GM19395 (cell line): ENCODE data around the gene TMEM201.
"Not testable (repeated sequence)": the region's sequence is repeated elsewhere in the genome, so short reads cannot be mapped to it uniquely, and the experiment has no call there.

Experiments used
- ATAC-seq: cut with Tn5 transposase; IDR thresholded peaks from one replicate; pipeline ENCODE4 v1.9.1; 2021; ENCODE audit warnings: mild to moderate bottlenecking, moderate library complexity; ENCODE audit not compliant: unreplicated experiment

Gene TMEM201

DNA sequence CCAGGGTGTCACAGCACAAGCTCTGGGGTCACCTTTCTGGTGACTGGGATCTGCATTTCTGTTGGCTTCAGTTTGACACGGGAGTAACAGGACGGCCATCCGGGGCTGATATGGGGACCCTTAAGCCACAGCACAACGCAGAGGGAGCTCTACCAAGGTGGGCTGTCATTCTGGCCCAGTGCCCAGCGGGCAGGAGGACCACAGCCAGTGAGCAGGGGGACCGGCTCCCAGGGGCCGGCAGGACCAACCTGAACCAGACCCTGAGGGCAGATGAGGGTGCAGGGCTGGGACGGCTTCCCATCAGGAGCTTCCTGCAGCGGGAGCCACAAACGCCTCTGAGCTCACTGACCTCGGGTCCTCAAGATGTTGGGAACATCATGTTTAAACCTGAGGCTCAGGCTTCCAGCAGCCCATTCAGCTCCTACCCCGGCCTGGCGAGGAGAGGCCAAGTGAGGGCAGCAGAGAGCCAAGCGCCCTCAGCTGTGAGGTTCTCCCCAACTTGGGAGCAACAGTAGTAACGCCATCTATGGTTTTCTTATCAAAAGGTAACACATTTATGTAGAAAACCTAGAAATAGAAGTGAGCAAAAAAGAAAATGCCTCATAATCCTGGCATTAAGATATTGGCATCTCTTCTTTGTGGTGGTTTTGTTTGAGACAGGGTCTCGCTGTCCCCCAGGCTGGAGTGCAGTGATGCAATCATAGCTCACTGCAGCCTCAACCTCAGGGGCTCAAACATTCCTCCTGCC, 26.8 kb downstream of the TMEM201 start:
- ATAC-seq, result no peak

DNA sequence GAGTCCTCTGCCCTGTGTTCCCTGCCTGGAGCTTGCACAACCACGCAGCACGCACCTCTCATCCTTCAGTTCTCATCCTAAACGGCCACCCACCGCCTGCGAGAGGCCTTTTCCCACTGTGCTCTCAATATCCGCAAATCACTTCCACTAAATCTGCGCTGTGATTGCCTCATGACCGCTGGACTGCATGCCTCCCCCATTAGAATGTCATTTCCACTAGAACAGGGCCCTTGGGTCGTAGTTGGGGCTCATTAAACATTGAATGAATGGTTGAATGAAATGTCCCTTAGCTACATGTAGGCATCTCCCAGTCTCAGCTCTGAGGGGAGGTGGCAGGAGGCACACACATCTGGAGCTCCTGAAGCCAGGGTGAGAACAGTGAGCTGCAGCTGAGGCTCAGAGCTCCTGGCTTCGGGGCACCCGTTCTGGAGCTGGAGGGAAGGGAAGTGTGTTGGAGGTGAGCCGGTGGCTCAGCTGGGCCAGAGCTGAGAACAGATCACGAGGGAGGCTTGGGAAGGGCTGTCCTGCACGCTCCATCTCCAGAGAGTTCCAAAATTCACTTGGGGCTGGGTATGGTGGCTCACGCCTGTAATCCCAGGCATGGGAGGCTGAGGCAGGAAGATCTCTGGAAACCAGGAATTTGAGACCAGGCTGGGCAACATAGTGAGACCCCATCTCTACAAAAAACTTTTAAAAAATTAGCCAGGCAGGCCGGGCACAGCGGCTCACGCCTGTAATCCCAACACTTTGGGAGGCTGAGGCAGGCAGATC, 30.4 kb downstream of the TMEM201 start:
- no peak for ATAC-seq

DNA sequence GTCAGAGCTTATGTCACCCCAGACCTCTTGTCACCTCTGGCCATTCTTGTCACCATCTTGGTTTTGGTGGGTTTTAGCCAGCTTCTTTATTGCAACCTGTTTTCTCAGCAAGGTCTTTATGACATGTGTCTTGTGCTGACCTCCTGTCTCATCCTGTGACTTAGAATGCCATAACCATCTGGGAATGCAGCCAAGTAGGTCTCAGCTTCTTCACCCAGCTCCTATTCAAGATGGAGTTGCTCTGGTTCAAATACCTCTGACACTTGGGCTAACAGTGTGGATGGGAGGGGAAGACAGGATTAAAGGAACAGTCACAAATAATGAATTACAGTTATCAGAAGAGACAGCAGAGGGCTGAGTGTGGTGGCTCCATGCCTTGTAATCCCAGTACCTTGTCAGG, 32.3 kb downstream of the TMEM201 start:
- no peak for ATAC-seq

DNA sequence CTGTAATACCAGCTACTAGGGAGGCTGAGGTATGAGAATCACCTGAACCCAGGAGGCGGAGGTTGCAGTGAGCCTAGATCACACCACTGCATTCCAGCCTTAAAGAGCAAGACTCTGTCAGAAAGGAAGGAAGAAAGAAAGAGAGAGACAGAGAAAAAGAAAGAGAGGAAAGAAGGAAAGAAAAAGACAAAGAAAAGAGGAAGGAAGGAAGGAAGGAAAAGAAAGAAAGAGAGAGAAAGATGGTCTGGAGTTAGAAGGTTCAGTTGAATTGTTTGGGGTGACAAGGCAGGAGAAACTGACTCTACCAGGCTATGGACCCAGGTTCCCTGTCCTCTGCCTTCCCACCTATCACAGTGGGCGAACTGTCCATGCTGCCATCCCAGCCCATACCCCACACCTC, 35.4 kb downstream of the TMEM201 start:
- ATAC-seq, result no peak

DNA sequence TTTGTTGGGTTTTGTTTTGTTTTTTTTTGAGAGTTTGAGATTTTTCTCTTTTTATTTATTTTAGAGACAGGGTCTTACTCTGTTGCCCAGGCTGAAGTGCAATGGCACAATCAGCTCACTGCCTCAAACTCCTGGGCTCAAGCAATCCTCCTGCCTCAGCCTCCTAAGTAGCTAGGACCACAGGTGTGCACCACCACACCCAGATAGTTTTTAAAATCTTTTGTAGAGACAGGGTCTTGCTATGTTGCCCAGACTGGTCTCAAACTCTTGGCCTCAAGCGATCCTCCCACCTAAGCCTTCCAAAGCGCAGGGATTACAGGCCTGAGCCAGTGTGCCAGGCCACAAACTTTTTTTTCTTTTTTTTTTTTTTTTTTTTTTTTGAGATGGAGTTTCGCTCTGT, 36.3 kb downstream of the TMEM201 start:
- not testable (repeated sequence) for ATAC-seq

DNA sequence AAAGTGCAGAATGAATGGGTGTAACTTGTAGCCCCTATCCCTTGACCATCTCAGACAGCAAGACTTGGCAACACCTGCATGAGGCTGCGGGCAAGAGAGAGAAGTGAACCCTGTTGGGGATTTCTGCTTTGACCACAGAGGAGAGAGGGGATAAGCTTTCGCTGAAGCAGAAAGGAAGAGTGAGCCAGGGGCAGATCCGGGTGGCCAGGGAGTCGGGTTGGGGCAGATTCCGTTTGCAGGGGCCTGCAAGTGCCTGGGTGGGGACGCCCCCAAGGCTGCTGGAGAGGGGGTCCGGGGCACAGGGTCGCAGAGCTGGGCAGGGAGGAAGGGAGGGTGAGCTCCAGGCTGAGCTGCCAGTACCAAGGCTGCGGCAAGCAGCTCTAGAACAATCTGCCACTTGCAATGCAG, 37.5 kb downstream of the TMEM201 start:
- peak; percentile 50 for ATAC-seq

DNA sequence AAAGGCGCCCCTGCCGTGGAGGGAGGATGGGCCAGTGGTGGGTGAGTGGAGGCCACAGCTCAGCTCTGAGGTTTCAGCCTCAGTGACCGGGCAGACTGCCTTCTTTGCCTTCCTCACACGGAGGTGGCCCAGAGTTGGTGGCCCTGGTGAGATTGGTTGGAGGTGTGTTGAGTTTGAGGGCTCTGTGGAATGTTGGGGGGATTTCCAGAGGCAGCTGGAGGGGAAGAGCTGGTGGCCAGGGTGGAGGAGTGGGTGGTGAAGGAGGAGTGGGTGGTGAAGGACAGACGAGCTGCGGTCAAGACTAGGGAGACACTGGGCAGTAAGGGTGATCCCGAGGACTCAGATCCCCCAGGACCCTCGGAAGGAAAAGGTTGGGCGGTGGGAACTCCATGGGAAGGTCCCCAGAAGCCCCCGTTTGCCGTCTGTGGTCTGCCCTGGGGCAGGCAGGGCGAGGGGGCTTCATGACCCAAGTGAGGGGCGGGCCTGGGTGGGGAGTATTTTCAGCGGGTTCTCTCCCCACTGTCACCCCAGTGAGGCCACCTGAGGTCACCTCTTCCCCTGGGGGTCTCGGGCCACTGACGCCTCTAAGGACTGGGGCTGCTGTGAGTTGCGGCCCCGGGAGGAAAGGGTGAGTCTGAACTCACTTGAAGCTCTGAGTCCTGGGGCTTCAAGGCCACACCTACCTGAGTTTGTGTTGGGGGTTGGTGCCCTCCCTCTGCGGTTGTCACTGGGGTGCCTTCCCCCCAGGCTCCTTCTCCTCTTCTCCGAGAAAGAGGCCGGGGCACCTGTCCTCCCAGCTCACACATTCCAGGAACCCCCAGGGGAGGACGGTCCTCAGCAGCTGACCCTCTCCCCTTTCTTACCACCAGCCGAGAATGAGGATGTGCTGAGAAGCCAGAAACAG, 40.1 kb downstream of the TMEM201 start:
- no peak for ATAC-seq

DNA sequence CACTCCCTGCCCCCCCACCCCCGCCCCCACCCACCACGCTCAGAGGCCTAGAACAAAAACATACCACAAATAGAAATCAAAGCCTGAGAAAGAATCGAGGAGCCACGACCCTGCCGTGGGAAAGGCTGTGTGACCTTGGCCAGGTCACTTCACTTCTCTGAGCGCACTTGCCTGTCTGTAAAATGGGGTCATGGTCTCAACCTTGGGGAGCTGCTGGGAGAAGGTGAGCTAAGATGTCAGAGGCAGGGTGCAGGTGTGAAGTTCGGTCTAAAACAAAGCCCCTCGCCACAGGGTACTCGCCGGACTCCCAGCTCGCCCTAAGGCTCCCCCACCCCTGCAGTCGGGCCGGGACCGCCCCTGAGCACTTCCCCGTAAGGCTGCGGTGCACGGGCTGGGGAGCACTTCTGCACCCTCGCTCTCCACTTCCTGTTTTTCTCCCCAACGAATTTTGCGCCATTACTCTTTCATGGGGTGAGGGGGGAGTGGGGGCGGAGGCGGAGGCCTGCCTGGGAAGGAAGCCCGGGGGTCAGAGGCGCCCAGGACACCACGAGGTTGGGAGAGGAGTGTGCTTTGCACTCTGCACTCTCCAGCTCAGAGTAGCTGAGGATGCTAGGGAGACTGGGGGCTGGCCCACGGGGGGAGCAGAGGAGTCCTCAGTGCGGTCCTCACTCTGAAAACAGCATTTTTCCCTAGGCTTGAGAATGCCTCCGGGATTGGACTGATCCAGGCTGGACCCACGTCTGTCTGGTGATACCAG, 40.9 kb downstream of the TMEM201 start:
- ATAC-seq, result no peak

DNA sequence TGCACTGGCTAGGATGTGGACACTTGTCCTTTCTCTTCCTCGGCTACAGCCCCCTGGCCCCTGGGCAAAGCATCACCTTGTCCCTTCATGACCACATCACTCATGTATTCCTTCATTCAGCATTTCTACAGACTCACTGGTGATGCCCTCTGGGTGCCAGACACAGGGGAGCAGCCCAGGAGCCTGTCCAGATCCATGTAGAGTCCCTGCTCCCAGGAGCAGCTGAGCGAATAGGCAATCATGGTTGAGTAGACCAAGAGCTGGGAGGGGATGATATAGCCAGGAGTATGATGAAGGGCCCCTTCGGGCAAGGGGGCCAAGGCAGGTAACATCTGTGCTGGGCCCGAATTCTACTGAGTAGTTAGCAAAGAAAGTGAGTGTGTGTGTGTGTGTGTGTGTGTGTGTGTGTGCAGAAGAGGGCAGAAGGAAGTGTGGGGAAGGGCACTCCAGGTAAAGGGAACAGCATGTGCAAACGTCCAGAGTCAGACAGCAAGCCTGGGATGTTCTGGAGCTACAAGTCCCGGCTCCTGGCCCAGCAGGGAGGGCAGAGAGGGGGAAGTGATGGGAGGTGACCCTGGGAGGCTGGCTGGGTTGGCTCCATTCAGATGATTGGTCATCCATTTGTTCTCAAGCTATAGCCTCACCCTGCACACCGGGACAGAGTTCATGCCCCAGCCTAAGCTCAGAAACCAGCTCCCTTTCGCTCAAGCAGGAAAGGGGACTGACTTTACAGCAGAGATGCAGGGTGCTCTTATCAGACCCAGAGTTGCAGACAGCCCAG, 41.8 kb downstream of the TMEM201 start:
- ATAC-seq, result no peak

DNA sequence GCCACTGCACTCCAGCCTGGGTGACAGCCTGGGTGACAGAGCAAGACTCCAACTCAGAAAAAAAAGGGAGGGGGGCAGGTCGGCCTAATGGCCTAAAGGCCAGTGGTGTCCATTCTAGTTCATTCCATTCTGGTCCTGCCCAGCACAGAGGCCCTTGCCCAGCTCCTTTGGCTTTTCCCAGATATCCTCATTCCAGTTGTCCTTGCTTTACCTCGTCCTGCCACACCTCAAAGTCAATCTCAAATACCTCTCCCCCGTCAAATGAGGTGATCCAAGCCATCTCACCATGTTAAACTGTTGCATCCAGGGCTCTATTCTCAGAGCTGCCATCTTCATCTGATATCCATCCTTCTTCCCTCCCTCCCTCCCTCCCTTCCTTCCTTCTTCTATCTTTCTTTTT, 42.9 kb downstream of the TMEM201 start:
- ATAC-seq, result no peak

DNA sequence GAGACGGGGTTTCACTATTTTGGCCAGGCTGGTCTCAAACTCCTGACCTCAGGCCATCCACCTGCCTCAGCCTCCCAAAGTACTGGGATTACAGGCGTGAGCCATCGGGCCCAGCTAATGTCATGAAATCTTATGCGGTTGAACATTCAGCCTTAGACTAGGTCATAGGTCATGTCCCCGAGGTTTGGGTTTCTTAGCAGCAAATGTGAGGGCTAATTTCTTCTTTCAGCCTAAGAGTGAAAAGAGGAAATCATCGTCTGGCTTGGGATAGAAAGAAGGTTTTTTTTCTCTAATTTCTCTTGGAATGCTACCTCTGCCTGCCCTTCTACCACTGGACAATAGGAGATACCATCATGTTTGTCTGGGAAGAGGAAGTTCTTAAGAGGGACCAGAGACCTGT, 44.8 kb downstream of the TMEM201 start:
- ATAC-seq, result no peak

DNA sequence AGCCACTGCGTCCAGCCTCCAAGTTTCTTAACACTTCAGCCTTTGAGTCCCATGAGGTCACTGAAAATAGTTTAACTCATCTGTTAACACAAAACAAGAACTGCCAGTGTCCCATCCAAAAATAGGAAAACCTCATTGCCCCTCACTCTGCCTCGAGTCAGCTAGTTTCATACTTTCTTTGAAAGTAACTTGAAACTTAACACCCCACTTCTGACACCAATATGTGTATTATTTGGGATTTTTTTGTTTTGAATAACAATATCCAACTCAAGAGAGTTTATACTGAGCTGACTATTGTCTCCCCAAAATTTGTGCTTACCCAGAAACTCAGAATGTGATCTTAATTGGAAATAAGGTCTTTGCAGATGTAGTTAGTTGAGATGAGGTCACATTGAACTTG, 45.9 kb downstream of the TMEM201 start:
- ATAC-seq, result no peak

DNA sequence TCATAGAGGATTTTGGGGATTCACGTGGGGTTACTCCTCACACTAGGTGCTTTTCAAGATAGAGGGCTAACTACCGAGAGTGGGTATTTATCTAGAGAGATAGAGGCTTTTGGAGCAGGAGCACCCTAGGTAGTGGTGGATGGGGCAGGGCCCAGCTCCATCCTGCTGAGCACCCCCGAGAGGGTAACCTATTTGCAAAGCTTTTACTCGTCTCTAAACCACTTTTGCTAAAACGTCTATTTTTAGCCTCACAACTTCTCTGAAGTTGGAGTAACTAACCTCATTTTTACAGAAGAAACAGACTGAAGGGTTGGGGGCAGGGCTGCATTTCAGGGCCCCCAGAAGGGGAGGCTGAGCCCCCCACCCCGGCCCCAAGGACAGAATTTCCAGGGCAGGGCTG, 50.5 kb downstream of the TMEM201 start:
- ATAC-seq, result no peak

DNA sequence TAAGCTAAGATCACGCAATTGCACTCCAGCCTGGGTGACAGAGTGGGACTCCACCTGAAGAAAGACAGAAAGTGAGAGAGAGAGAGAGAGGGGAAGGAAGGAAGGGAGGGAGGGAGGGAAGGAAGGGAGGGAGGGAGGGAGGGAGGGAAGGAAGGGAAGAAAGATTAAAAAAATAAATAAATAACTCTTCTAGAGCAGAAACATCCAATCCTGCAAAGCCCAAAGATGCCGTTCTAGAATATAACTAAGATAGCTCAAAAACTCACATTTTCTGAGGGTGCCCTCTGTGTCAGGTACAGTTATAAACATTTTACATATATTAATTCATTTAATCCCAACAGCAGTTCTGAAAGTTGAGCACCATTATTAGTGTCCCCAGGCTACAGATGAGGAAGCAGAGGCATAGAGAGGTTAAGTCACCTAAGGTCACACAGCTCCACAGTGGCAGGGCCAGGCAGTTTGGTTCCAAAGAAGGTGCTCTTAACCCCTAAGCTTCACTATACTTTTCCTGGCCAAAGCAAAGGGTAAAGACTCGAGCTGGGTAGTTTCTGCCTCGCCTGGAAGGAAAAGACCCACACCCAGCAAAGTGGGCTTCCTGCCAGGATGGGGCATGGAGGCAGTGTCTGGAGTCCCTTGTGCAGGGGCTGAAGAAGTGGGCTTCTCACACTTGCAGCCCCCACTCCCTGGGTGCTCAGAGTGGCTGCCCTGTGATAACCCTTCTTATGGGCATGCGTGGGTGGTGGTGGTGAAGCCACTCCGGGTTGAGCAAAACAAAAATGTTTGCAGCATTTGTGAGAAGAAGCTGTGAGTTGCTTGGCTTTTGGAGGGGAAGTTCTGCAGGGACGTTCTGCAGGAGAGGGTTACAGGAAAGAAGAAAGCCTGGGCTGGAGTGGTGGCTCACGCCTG, 54.9 kb downstream of the TMEM201 start:
- ATAC-seq, result no peak

DNA sequence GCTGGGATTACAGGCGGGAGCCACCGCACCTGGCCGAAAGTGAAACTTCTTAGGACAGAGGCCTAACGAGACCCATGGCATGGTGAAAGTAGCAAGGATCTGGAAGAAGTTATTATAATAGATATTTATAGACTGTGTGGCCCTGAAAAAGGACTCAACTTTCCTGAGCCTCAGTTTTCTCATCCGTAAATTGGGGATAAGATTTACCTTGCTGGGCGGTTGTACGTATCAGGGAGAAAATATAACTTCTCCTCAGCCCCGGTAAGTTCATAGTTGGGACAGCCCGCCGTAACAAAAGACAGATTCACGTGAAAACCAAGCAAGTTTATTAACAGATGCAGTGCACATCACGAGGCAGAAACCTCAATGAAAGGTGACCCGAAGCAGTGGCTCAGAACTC, 57.3 kb downstream of the TMEM201 start:
- ATAC-seq, result no peak

DNA sequence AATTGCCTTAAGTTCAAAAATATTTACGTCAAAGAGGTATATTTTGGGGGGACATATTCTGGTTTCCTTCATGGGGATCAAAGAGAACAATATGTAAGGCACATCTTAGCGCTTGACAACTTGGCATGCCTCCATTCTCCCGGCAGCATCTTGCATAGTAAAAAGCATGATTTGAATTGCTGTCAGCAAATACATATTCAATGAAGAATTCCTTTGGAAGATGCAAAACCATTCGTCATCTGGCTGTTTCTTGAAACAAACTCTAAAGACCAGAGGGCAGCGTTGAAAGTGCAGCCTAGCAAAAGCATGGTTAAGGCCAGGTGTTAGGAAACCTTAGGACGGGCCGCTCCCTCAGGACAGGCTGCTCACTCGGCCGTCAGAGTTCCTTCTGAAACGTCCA, 59.5 kb downstream of the TMEM201 start:
- no peak for ATAC-seq

DNA sequence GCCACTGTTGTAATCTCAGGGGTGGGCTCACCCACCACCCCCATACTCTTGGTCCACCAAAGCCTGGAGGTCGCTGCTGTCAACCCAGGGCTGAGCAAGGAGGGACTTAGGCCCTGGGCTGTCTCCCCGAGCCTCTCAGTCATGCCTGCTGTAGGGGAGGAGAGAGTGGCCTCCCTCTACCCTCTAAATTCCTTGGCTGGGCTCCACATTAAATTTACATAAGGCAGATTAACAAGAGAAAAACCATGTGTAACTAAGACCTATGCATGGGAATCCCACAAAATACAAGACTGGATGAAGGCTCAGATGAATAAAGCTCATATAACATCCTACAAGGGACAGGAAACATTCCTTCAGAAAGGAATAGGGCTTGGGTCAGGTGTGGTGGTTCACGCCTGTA, 61.1 kb downstream of the TMEM201 start:
- ATAC-seq, result no peak

DNA sequence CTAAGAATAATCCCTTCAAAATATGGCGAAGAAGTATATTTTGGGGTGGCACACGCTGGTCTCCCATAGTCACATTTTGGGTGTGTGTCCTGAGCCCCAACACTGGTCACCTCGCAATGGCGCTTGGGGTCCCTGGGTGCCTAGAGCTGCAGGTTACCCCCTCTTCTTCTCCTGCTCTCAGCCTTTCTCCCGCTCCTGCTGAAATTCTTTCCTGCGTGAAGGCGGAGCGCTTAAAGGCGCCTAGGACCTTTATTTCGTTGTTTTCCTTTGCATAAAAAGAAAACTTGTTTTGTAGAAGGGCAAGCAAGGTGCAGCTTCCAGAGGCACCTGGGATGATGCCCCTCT, 62.5 kb downstream of the TMEM201 start:
- no peak for ATAC-seq
